Embryonic facial prominence (tissue), 1 donor: Measurements from ENCODE around the gene FLT1.

Source experiments
- DNase-seq: peaks from one replicate; pipeline ENCODE4 v3.0.0-alpha.2; 2016; ENCODE audit errors: extremely low spot score

Gene FLT1

DNA sequence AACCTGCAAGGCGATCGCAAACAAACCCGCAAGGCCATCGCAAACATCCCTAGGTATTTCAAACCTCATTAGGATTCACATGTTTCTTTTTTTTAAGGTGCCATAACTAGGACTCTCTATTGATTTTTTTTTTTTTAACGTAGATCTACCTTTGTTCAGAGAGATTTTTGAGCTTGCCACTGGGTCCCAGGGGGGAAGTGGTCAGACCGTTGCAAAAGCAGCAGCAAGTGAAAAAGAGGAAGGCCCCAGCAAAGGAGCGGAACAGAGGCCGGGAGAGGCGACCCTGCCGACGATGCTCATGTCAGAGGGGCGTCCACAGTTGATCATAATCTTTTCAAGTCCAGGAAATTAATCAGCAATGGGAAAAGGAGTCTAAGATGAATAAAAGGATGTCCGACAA lies 32.7 kb upstream of the FLT1 start:
- DNase-seq, result no peak

DNA sequence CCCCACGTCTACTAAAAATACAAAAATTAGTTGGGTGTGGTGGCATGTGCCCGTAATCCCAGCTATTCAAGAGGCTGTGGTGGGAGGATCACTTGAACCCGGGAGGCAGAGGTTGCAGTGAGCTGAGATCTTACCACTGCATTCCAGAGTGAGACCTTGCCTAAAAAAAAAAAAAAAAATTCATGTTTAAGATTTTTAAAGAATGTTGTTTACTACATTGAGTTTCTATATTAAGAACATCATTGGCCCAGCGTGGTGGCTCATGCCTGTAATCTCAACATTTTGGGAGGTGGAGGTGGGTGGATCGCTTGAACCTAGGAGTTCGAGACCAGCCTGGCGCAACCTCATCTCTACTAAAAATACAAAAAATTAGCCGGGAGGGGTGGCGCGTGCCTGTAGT lies 31.9 kb upstream of the FLT1 start:
- DNase-seq, result no peak

DNA sequence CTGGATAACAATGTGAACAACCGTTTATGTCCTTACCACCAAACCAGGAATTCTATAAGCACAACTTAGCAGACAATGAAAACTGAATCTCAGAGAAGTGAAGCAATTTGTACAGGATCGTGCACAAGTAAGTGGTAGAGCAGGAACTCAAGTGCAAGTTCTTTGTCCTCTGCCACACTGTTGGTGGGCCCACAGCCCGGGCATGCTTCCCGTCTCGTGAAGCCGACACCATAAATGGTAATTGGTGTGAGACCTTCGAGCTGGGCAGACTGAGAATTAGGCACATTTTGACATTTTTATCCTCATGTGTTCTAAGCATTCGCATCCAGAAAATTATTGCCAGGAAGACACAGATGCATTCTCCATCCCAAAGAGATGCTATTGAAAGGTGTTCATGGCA lies 27.9 kb upstream of the FLT1 start:
- DNase-seq, result no peak

DNA sequence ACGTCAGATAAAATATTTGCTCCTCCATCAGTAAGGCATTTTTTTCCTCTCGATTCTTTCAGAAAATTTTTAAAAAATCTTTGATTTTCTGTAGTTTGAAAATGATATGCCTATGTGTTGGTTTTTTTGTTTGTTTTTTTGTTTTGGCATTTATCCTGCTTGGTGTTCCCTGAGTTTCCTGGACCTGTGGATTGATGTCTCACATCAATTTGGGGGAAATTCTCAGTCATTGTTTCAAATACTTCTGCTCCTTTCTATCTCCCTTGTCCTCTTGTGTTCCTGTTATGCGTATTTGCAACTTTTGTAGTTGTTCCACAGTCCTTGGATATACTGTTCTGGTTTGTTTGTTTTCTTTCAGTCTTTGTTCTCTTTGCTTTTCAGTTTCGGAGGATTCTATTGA lies 18.8 kb upstream of the FLT1 start:
- no peak for DNase-seq

DNA sequence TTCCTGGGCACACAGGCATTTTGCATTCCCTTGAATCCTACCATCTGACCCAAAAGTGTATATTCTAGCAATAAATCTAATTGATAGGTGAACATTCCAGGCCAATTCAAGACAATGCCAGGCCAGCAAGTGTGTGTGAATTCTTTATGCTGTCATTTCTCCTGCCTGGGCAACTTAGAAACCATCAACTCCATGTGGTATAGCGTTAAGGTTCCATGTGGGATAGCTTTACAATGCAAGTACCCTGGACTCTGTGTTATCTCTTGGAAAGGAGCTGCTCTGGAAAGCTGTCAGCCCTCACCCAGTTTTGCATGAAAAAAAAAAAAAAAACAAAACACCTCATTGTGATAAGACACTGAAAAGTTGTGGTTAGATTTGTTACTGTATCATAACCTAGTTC lies 15.6 kb upstream of the FLT1 start:
- DNase-seq, result no peak

DNA sequence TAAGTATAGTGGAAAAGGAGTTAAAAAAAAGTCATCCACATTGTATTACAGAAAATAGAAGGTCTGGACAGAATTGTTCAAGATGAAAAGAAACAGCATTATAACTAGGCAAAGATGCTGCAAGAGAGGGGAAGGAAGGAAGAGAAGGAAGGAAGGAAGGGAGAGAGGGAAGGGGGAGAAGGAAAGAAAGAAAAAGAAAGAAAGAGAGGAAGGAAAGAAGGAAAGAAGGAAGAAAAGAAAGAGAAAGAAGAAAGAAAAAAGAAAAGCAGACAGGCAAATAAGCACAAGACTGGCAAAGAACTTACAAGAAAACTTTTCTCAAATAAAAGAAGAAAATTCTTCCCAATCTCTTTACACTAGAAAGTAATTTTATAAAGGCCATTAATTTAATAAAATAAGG lies 15.1 kb upstream of the FLT1 start:
- DNase-seq, result no peak

DNA sequence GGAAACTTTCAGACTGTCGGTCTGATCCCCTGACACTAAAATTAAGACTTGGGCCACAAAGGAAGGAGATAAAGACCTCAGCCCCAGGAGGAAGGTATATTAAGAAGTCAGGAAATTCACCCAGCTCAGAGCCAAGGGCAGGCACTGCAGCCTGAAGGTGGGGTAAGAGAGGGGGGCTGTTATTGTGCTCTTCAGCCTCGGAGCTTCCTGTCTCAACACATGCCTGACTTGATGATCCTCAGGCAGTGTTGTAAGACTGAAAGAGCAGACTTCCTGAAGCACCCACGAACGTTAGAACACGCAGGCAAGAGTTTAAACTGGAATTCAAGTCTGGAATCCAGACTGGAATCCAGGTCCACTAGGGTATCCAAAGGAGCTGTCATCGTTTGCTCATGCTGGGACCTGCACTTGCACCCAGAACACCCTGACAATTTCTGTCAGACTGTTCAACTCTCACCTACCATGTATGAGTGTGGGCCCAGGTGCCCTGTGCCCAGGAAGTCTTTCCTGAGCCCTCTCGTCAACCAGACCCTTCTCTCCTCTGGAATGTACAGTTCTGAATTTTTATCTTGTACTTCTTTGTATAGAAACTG lies 10.7 kb upstream of the FLT1 start:
- DNase-seq, result no peak

DNA sequence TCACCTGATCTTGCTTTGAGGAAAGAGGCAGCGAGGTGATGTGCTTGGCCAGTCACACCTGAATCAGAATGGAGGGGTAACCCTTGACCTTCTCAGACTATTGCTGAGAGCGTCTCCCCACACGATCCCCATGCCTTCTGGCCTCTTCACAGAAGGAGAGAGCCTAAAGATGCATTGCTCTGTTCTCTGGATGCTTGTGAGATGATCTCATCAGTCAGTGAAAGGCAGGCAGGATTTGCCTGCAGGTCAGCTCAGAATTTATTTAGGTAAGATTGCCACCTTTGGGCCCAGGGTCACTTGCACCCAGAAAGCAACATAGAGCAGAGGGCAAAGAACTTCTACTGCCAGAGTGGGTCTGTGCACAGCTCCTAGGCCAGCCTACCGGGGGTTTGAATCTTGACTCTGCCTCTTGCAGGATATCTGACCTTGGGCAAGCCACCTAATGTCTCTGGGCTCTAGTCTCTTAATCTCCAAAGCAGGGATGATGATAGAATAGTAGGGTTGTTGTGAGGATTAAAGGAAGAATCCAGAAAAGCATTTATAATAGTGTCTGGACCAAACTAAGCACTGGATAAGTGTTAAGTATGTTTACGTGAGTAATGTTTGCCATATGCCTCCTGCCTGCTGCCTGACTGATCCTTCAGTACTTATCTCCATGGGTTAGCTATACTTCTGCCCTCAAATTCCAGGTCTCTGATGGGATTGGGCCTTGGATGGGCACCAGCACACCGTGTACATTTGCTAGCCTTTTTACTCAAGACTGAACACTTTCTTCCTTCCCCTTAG lies 8.4 kb upstream of the FLT1 start:
- no peak for DNase-seq

DNA sequence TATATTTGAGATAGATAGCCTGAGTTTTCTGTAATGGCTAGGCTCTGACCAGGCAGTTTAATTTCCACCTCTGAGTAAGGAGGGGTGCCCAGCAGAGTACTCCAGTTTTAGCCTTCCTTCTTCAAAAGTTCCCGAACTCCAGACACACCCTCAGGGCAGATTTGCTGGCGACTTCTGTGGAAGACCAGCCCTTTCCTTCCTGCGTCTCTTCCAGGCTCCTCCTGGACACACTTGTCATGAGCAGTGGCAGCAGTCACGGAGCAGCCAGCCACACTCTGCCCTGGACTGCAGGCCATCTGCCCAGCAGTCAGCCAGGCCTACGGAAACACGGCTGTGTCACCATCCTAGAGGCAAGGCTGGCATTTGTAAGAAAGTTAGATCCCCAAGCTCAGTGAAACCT lies 6.6 kb upstream of the FLT1 start:
- DNase-seq, result no peak

DNA sequence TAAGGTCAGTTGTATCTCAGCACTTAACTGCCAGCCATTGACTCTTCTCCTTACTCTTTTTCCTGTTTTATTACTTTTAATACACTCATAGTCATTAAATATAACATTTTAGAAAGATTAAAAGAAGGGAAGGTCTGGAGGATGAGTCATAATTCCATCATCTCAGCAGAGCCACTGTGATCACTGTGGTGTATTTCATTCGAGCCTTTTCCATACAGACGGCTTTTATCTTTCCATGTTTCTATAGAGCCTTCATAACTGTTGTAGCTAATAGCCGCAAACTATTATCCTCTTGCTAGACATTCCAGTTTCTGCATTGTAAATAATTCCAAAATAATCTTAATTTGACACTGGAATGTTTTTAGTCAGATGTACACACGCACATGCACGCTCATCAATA lies 4.7 kb upstream of the FLT1 start:
- no peak for DNase-seq

DNA sequence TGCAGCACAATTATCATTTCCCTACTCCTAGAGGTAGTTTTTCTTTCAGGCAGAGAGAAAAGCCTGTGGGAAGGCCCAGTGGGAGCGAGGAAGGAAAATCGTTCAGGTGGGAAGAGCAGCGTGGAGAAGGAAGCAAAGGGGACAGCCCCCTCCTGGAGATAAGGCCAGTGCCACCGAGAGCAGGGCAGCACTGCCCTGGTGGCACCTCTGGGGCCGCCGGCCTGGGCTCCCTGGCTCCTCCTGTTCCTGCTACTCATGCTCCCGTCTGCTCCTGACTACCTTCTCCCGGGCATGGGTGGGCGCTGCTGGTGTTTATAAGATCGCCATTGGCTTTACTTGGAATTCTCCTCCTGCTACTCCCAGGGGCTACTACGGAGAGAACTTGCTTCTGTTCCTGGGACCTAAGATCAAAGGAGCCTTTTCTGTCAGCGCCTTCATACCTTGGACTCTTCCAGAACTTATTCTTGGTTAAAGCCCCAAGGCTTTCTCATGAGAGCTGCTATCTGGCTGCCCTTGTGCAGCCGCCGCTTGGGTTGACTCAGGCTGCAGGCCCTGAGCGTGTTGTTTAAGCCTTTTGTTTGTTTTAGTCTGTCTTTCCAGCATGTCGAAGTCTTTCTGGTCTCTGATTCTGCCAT lies 3.7 kb upstream of the FLT1 start:
- DNase-seq, result no peak

DNA sequence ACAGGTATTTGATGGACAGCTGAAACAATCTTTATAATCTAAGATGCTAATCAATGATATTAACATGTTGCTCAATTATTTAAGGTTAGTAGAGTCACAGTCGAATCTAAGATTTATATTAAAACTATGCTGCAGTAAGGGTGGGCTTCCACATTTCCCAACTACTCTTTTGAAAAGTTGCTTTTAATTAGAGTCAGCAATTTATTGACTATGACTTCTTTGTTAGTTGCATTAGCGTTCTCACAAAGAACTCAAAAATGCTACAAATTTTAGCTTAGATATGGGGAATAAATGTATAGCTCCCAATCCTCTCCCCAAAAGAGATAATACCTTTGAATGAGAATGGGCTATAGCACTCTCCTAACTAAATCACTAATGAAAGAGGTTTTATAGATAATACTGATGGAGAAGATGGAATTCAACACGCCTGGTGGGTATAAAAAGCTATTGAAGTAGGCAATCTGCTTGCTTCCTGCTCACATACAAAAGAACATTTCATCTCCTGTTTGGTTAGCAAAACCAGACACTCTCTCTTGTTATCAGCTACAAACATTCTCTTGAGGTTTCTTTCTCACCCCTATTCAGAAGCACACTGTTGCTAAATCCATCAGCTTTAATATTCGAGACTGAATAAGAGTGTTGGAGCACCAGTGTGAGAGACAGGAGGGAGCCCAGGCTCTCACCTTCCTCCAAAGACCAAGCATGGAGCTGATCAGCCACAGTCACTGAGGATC lies 2.4 kb upstream of the FLT1 start:
- DNase-seq, result no peak

DNA sequence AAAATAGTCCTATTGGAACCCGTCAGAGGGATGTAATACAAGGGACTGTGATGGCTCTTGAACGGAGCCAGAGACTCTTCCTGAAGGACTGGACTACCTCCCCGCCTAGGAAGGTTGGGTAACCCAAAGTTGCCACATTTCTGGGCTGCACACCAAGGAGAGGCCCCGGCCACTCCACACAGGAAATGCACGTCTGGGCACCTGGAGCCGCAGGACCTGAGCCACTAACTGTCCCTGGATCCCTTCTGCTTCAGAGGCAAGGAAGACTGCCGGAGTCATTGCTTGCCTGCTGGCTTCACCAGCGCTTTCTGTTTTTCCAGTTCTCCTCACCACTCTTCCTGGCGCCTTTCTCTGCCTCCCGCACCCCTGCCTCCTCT lies 1.2 kb upstream of the FLT1 start:
- DNase-seq, result no peak

DNA sequence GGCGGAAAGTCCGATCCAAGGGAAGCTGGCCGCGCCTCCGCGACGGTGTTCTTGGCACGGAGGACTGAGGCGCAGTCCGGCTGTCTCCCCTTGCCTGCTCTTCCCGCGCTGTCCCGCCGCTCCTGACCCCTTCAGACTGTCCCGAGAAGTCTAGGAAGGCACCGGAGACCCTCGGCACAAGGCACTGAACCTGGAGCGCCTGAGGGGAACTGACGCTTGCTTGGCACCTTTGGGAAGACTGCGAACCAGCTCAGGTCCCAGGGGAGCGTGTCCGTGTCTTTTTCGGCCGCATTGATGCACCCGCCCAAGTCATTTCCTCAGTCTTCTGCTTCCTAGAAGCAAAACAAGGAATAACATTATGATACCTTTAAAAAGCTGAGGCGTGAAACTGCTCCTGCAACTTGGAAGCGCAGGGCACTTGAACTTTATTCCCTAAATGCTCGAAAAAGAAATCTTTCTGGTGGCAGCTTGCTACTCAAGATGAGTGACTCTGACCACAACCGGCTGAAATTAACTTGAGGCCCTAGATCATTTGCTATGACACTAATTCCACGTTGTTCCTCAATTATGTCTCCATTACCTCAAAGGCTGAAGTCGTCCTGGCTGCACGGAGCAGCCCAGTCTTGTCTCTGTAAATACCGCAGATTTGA lies 735 bp upstream of the FLT1 start:
- no peak for DNase-seq

DNA sequence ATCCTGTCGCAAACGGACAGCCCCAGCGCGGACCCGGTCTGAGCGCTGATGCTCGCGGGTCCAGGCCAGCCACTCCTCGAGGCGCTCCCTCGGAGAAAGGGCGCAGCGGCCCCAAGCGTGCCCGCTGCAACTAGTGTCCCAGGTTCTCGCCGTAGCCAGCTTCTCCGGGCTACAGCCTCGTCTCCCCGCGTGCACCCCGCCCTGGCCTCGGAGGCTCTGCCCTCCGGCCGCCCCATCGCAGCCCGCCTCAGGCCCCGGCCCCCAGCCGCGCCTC lies 487 bp downstream of the FLT1 start:
- DNase-seq, result no peak

DNA sequence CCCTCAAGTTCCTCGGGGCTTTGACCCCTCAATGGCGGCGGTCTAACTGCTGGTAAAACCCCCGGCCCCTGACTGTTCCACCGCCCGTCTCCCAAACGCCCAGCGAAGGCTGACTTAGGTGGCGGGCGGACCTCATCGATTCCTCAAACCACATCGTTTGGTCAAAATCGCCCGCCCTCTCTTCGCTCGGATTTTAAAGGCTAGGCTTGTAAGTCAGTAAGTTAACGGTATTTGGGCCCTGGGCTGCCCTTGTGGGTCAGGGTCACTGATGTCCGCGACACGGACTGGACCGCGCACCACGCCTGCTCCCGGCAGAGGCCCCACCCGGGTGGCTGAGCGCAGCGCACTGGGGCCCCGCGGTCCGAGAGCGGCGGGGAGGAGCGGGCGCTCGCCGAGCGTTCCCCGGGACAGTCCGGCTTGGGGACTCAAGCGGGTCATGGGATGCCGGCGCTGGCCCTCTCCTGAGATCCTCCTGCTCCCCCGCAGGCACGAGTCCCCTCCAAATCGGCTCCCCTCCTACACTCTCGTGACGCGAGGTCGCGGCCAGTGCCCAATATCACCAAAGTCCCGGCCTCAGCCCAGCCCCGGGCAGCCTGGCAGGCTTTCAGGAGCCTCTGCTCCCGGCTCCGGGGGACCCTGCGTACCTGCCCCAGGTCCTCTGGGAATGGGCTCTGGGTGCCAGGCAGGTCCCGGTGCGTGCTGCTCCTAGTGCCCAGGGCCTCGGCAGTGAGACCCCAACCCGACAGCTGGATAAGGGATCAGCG lies 1.0 kb downstream of the FLT1 start:
- no peak for DNase-seq

DNA sequence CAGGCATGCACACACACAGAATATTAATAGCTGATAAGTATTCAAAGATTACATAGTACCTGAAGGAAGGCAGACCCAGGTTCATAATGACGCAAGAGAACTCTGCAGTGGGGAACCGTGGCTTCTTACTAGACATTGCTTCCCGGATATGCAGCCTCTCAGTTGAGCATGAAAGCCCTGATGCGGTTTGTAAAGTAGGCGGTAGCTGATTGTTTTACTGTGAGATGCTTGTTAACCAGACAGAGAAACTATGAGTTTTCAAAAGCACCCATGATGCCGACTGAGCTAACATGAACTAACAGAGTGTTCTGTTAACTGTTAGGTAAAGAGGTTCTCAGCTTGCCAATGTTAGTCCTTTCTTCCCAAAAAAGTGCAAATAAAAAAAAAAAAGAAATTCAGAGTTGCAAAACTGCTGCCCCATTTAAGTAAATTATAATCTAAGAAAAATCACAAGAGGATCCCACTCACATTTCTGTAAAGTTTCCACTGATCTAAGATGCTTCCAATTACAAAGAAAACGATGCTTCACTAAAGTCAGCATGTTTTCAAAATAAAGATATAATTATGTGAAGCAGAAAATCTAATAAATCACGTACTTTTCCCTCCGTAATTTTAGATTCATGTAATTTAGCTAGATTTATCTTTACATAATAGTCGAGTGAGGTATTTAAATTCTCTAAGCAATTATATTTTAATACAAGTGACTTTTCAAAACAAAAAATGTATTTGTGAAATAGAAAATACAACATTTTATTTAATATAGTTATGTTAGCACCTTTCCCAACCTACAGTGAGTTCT lies 2.2 kb downstream of the FLT1 start:
- DNase-seq, result no peak

DNA sequence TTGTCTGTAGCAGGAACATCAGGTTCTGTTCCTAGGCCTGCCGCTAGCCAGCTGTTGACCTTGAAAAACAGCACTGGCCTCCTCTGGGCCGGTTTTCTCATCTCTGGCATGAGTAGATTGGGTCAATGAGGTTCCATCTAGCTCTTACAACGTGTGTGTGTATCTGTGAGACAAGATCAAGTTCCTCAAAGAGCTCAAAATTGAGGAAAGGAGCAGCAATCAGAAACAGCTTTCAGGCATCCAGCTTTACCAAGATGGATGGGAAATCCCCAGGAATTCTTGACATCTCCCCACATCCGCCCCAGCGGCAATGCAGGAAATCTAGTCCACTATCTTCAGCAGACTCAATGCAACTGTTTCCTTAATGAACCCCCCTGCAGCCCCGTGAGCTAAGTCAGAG lies 4.9 kb downstream of the FLT1 start:
- DNase-seq, result no peak

DNA sequence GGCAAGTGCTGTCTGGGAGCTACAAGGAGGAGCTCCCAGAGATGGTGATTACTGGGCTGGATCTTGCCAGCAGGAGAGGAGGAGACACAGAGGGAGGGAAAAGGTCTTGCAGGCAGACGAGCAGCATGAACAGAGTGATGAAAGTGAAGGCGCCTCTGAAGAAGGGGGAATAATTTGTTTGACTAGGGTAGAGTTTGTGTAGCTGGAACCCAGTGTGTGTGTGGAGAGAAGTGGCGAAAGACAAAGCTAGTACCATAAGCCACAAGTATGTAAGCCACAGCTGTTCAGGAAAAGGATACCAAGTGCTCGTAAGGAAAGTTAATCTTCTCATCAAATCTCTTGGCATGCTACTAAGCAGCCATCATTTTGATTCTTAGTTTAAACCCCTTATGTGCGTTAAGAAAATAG lies 5.4 kb downstream of the FLT1 start:
- DNase-seq, result no peak

DNA sequence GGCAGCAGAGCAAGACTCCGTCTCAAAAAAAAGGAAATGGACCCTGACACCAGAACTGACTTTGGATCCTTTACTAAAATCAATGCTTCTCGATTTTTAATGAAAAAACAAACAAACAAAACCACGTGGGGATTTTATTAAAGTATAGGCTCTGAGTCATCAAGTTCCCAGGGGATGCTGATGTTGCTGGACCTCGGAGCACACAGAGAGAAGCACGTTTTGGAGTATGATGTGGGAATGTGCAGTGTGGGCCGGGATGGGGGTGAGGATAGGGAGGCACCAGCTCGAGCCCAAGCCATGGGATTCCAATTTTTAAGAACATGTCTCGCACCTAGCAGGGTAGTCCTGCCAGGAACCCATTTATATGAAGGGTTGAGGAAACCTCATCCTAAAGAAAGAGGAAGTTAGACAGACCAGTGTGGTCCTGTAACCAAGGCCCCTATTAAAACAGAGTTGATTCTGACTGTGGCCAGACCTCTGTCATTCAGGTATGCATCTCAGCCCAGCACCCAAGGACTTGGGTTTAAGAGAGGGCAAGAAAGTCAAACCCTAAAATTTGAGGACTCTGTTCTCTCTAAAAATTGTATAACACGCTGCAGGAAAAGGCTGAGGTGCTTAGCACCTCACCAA lies 6.4 kb downstream of the FLT1 start:
- DNase-seq, result no peak
